SK-N-SH (cell line): ENCODE data around the gene GPR107.

Source experiments
- CTCF ChIP-seq: fragments of 200-600 bp; sonication (generic); IDR thresholded peaks from 2 replicates; pipeline ENCODE4 v1.6.1; 2017; ENCODE audit warnings: antibody characterized with exemption, mild to moderate bottlenecking, moderate library complexity
- EP300 ChIP-seq, 2 experiments: IDR thresholded peaks; 2 replicates each; pipeline versions ENCODE4 v1.4.0 to v1.6.1; 2012; ENCODE audit warnings: borderline replicate concordance in 1 of 2, low read depth in 1 of 2, low read length in 1 of 2
- FOXJ3 ChIP-seq: sonication (generic); formaldehyde crosslinking; IDR thresholded peaks from 2 replicates; pipeline ENCODE4 v1.5.1; 2020; ENCODE audit warnings: mild to moderate bottlenecking, missing genetic modification reagents
- POLR2AphosphoS5 ChIP-seq: IDR thresholded peaks from 2 replicates; pipeline ENCODE4 v1.6.1; 2012; ENCODE audit warnings: low read depth, low read length
- SIN3A ChIP-seq: IDR thresholded peaks from 2 replicates; pipeline ENCODE4 v1.6.1; 2012; ENCODE audit warnings: low read depth, mild to moderate bottlenecking, low read length, moderate library complexity, borderline replicate concordance
- TAF1 ChIP-seq: IDR thresholded peaks from 2 replicates; pipeline ENCODE4 v1.6.1; 2012; ENCODE audit warnings: low read depth, mild to moderate bottlenecking, low read length, moderate library complexity, borderline replicate concordance

GRCh38 chr9:130138171-130138653 lies 84.5 kb downstream of the GPR107 start:
- TF ChIP-seq SIN3A (no peak), FOXJ3 (no peak), CTCF (no peak), EP300 (IDR thresholded peaks at IDR 0.05; ENCODE audit: borderline replicate concordance in 1 of 2, low read depth in 1 of 2, low read length in 1 of 2) (no peak), POLR2AphosphoS5 (0 out of 2 replicates have a peak, but pooled peaks have one; percentile 42), TAF1 (no peak)
